Erythroblast (primary cell): Measurements from ENCODE around the gene RIN3.

ENCODE experiments used
- GATA1 ChIP-seq: IDR thresholded peaks from 2 replicates; pipeline ENCODE4 v1.6.1; 2011; ENCODE audit warnings: low read depth, mild to moderate bottlenecking, control low read depth, low read length, moderate library complexity
- POLR2A ChIP-seq: IDR thresholded peaks from 2 replicates; pipeline ENCODE4 v1.6.1; 2011; ENCODE audit warnings: mild to moderate bottlenecking, low read length

- TF ChIP-seq POLR2A (no peak), GATA1 (no peak)
Measured at GRCh38 chr14:92520102-92521057, 6.8 kb downstream of the RIN3 start.
